DND-41 (cell line): ENCODE measurements around the gene SPECC1.

Source experiments
- ATAC-seq: fragments of 200-7000 bp; cut with Tn5 transposase; 3 replicates; pipeline ENCODE4 v1.9.1; 2021; ENCODE audit warnings: low read depth; ENCODE audit not compliant: insufficient read depth
- DNase-seq: peaks from one replicate; pipeline ENCODE4 v3.0.0-alpha.2; 2020
- H2AFZ ChIP-seq: 2 replicates; pipeline ENCODE4 v1.6.0; 2012; ENCODE audit warnings: low read depth, low read length
- H3K27ac ChIP-seq: 2 replicates; pipeline ENCODE4 v1.5.1; 2012; ENCODE audit warnings: low read length, inconsistent platforms
- H3K27me3 ChIP-seq: fragments of 200-600 bp; sonication (generic); 2 replicates; pipeline ENCODE4 v1.6.0; 2012; ENCODE audit warnings: low read length, mild to moderate bottlenecking, inconsistent platforms; ENCODE audit not compliant: insufficient read depth, poor library complexity
- H3K36me3 ChIP-seq: 2 replicates; pipeline ENCODE4 v1.5.1; 2012; ENCODE audit warnings: low read length, inconsistent platforms; ENCODE audit not compliant: insufficient read depth
- H3K4me1 ChIP-seq: 2 replicates; pipeline ENCODE4 v1.5.1; 2012; ENCODE audit warnings: mild to moderate bottlenecking, low read length; ENCODE audit not compliant: insufficient read depth
- H3K4me2 ChIP-seq: 2 replicates; pipeline ENCODE4 v1.6.0; 2012; ENCODE audit warnings: mild to moderate bottlenecking, moderate library complexity, low read length, inconsistent platforms; ENCODE audit not compliant: insufficient read depth
- H3K4me3 ChIP-seq, 2 experiments: fragments of 200-600 bp in 1 of 2; shearing (Covaris generic) in 1 of 2; 2 replicates each; pipeline ENCODE4 v1.5.1; 2012 to 2016; ENCODE audit warnings: inconsistent platforms in 2 of 2, low read length in 2 of 2, mild to moderate bottlenecking in 2 of 2, low read depth in 1 of 2, moderate library complexity in 1 of 2
- H3K79me2 ChIP-seq: 2 replicates; pipeline ENCODE4 v1.6.0; 2012; ENCODE audit warnings: low read length, inconsistent platforms; ENCODE audit not compliant: insufficient read depth
- H3K9ac ChIP-seq: 2 replicates; pipeline ENCODE4 v1.6.0; 2012; ENCODE audit warnings: low read depth, mild to moderate bottlenecking, inconsistent platforms, low read length, moderate library complexity
- H3K9me3 ChIP-seq: 2 replicates; pipeline ENCODE4 v1.5.1; 2012; ENCODE audit warnings: low read length, moderate library complexity, mild to moderate bottlenecking, inconsistent platforms; ENCODE audit not compliant: insufficient read depth, severe bottlenecking
- H4K20me1 ChIP-seq: 2 replicates; pipeline ENCODE4 v1.6.0; 2012; ENCODE audit warnings: low read length; ENCODE audit not compliant: insufficient read depth
- EZH2 ChIP-seq: IDR thresholded peaks from 3 replicates; pipeline ENCODE4 v1.6.1; 2012; ENCODE audit warnings: borderline replicate concordance, low read depth, mild to moderate bottlenecking, moderate library complexity, low read length, inconsistent platforms; ENCODE audit not compliant: severe bottlenecking
- TF ChIP-seq, protein P1 (sequence below): IDR thresholded peaks from 2 replicates; pipeline ENCODE4 v1.5.1; 2012; ENCODE audit warnings: borderline replicate concordance, low read length, moderate library complexity, mild to moderate bottlenecking; ENCODE audit not compliant: poor library complexity, severe bottlenecking; ENCODE audit errors: extremely low read depth

The SPECC1 gene

DNA sequence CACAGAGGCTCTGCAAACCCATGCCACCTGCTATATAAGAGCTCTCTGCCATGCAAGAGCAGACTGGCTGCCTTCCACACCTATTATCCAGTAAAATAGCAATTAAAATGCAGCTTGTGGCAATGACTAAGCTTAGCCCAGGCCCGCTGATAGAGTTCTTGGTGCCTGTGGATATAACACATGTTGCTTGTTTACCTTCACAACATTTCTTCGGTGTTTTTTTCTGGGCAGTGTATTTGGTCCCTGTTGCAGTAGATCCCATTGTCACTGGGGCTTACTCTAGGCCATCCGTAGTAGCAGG is 63.5 kb downstream of the SPECC1 start:
- no peak overlapping the region for H3K4me2 ChIP-seq
- ATAC-seq (no peak), DNase-seq (no peak)
- H3K9ac ChIP-seq, result no peak overlapping the region
- no peaks in the 10 kb centered on the region for H4K20me1 ChIP-seq
- no peak overlapping the region for H3K27ac ChIP-seq
- H3K4me1 ChIP-seq, result peaks cover 3% of the 10 kb centered on the region; the same call in 1 of the 2 replicates
- H3K27me3 ChIP-seq, result peaks cover 21% of the 10 kb centered on the region
- no peaks in the 10 kb centered on the region for H3K36me3 ChIP-seq
- H3K9me3 ChIP-seq, result no peaks in the 10 kb centered on the region
- no peak overlapping the region for H3K4me3 ChIP-seq
- TF ChIP-seq, protein P1, sequence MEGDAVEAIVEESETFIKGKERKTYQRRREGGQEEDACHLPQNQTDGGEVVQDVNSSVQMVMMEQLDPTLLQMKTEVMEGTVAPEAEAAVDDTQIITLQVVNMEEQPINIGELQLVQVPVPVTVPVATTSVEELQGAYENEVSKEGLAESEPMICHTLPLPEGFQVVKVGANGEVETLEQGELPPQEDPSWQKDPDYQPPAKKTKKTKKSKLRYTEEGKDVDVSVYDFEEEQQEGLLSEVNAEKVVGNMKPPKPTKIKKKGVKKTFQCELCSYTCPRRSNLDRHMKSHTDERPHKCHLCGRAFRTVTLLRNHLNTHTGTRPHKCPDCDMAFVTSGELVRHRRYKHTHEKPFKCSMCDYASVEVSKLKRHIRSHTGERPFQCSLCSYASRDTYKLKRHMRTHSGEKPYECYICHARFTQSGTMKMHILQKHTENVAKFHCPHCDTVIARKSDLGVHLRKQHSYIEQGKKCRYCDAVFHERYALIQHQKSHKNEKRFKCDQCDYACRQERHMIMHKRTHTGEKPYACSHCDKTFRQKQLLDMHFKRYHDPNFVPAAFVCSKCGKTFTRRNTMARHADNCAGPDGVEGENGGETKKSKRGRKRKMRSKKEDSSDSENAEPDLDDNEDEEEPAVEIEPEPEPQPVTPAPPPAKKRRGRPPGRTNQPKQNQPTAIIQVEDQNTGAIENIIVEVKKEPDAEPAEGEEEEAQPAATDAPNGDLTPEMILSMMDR, result no peak
- no peak for TF ChIP-seq EZH2
- H3K79me2 ChIP-seq, result no peaks in the 10 kb centered on the region
- H2AFZ ChIP-seq, result no peak overlapping the region

DNA sequence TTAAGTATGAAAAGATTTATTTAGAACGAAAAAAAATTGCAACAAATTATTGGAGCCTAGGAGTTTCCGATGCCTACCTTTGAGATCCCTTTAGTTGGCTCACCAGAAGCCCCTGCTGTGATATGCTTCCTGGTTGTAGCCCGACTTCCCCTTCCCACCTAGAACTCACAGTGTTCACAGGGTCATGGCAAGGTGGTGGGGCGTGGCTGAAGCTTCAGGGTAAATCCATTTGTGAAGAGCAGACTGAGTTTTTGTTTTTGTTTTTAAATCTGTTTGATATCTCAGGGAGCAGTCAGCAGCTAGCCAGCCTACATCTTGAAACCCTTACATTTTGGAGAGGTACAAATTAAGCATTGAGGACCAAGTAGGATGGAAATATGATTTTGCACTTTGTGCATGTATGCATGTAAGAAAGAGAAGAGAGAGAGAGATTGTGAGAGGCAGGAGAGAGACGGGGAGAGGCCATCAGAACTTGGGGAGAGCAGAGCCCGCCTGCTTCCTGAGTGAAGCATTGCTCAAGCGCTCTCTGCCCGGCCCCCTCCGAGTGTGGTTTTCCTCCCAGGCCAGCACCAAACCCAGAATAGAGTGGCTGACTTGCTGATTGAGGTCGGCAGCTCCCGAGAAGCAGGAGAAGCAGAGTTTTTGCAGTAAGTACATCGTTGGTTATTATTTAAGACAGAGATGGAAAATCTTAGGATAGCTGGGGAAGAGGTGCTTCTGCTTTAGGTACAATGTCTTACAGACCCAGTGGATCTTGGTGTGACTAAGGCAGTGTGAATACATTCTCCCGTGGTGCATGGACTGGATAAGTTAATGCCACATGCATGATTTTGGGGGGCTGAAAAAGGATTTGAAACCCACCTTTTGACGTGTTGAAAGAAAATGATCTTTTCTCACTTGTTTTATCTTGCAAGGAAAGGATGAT is 64.2 kb downstream of the SPECC1 start:
- no peak overlapping the region for H3K27ac ChIP-seq
- H3K4me3 ChIP-seq, result no peak overlapping the region
- H3K9me3 ChIP-seq, result no peaks in the 10 kb centered on the region
- peaks cover 21% of the 10 kb centered on the region for H3K27me3 ChIP-seq
- TF ChIP-seq, protein P1, result no peak
- no peak for TF ChIP-seq EZH2
- DNase-seq (peak; percentile 34), ATAC-seq (peak; percentile 80)
- H3K36me3 ChIP-seq, result no peaks in the 10 kb centered on the region
- H3K9ac ChIP-seq, result no peak overlapping the region
- H2AFZ ChIP-seq, result no peak overlapping the region
- H3K4me2 ChIP-seq, result no peak overlapping the region
- H3K79me2 ChIP-seq, result no peaks in the 10 kb centered on the region
- no peaks in the 10 kb centered on the region for H4K20me1 ChIP-seq
- H3K4me1 ChIP-seq, result peaks cover 3% of the 10 kb centered on the region; the same call in 1 of the 2 replicates

DNA sequence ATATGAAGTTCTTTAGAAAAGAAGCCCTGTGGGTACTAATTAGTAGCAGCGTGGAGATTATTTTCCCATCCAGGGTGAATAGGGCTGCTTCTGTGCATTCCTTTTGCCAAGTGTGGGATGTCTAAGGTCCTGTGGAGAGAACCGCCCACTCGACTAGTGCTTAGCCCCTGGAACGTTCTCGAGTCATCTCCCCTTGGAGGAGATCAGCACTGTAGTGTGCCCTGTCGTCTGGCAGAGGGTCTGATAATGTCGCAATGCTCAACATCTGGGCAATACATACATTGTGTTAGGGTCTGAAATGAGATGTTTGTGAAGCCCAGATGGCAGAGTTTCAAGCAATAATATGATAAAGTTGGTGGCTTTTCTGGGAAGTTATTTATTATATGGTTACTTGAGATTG is 64.8 kb downstream of the SPECC1 start:
- Histone ChIP-seq H3K79me2 (no peaks in the 10 kb centered on the region), H3K9ac (no peak overlapping the region), H3K9me3 (no peaks in the 10 kb centered on the region), H2AFZ (no peak overlapping the region), H3K36me3 (no peaks in the 10 kb centered on the region), H3K4me2 (no peak overlapping the region), H3K27ac (no peak overlapping the region), H3K4me3 (no peak overlapping the region), H3K27me3 (peaks cover 21% of the 10 kb centered on the region), H4K20me1 (no peaks in the 10 kb centered on the region), H3K4me1 (peaks cover 3% of the 10 kb centered on the region; the same call in 1 of the 2 replicates)
- DNase-seq, result no peak
- TF ChIP-seq, protein P1, result no peak
- no peak for TF ChIP-seq EZH2
- no peak for ATAC-seq
